Endodermal cell (in vitro differentiated cells): ENCODE data around the gene BCL11B. TPM values are rescaled to one million over a fixed set of nuclear protein-coding genes. Genes with fewer than 3 reads are reported as not detected.

Experiments
- DNase-seq: peaks from one replicate; pipeline ENCODE4 v3.0.0-alpha.2; 2017
- H3K27ac ChIP-seq: 2 replicates; pipeline ENCODE4 v1.5.1; 2013; ENCODE audit warnings: mild to moderate bottlenecking, low read depth, low read length, moderate library complexity
- H3K27me3 ChIP-seq: 2 replicates; pipeline ENCODE4 v1.6.1; 2013; ENCODE audit warnings: mild to moderate bottlenecking, low read length, moderate library complexity; ENCODE audit not compliant: insufficient read depth, control insufficient read depth, poor library complexity, severe bottlenecking
- H3K36me3 ChIP-seq: 2 replicates; pipeline ENCODE4 v1.7.0; 2013; ENCODE audit warnings: mild to moderate bottlenecking, low read length, moderate library complexity; ENCODE audit not compliant: control insufficient read depth, insufficient read depth
- H3K4me1 ChIP-seq: one replicate; pipeline ENCODE4 v1.7.0; 2013; ENCODE audit warnings: low read length; ENCODE audit not compliant: control insufficient read depth, insufficient read depth
- H3K4me3 ChIP-seq: 2 replicates; pipeline ENCODE4 v1.5.1; 2013; ENCODE audit warnings: mild to moderate bottlenecking, low read length, moderate library complexity
- H3K9ac ChIP-seq: 2 replicates; pipeline ENCODE4 v1.6.1; 2013; ENCODE audit warnings: mild to moderate bottlenecking, low read length, moderate library complexity; ENCODE audit not compliant: poor library complexity, severe bottlenecking; ENCODE audit errors: extremely low read depth
- H3K9me3 ChIP-seq: 2 replicates; pipeline ENCODE4 v1.6.1; 2013; ENCODE audit warnings: mild to moderate bottlenecking, low read length, moderate library complexity; ENCODE audit not compliant: control insufficient read depth
- H3K27ac Mint-ChIP-seq: 2 replicates; pipeline ENCODE4 v1.8.0; 2020; ENCODE audit warnings: mixed read lengths
- H3K27me3 Mint-ChIP-seq: 2 replicates; pipeline ENCODE4 v1.8.0; 2021; ENCODE audit warnings: mild to moderate bottlenecking, mixed read lengths; ENCODE audit not compliant: insufficient read depth
- H3K36me3 Mint-ChIP-seq: 2 replicates; pipeline ENCODE4 v1.8.0; 2020; ENCODE audit warnings: low read depth, mixed read lengths
- H3K4me1 Mint-ChIP-seq: 2 replicates; pipeline ENCODE4 v1.8.0; 2020; ENCODE audit warnings: mixed read lengths
- H3K4me3 Mint-ChIP-seq: 2 replicates; pipeline ENCODE4 v1.8.0; 2020; ENCODE audit warnings: mild to moderate bottlenecking, moderate library complexity, mixed read lengths
- H3K9me3 Mint-ChIP-seq: 2 replicates; pipeline ENCODE4 v1.8.0; 2020; ENCODE audit warnings: mild to moderate bottlenecking, mixed read lengths
- WGBS, 2 experiments: methylation state at CpG; one replicate each; pipeline versions ENCODE4 v1.1.5 to v1.1.7; 2013; ENCODE audit warnings: missing lambda C conversion rate in 2 of 2, mixed read lengths in 1 of 2; ENCODE audit not compliant: insufficient coverage in 1 of 2, insufficient read length in 1 of 2; 5-methylcytosine and 5-hydroxymethylcytosine counted together
- total RNA-seq, 2 donors: library from RNA; stranded (reverse); fragmentation: NEBNext Ultra II Directional in 1 of 2; extraction: Animal tissue kit (Norgen Biotek cat#: 25700) in 1 of 2; gene quantifications; 2 replicates in 1 of 2; 3 replicates in 1 of 2; pipeline ENCODE4 v1.2.1, GENCODE V29; 2021
- TF ChIP-seq, protein P1 (sequence below): fragments of 200-600 bp; sonication (generic); conservative IDR thresholded peaks from 2 replicates; pipeline ENCODE4 v1.5.0; 2021; ENCODE audit warnings: antibody characterized with exemption, mild to moderate bottlenecking

BCL11B gene
- total RNA-seq, 2 donors from 2014 or later: 5.7 to 6.0 TPM

DNA sequence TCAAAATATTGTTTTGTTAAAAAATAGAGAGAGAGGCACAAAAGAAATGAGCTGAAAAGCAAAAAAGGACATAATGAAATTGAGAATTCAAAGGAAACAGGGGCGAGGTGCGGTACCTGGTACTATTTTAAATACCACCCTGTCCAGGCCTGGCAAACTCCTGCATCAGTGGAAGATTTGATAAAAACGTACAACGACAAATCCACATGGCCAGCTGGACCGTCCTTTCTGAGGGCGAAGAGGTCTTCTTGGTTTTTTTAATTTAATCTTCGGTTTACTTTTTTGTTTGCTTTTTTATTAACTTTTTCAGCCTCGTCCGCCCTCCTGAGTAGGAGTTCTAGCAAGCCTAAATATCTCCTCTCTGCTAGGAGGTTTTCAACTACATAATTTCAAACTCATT is 11.9 kb downstream of the BCL11B start:
- Mint-ChIP-seq H3K27me3 (no peaks in the 10 kb centered on the region), H3K4me3 (no peak overlapping the region), H3K27ac (no peak overlapping the region), H3K9me3 (no peaks in the 10 kb centered on the region), H3K36me3 (no peaks in the 10 kb centered on the region), H3K4me1 (peaks cover 71% of the 10 kb centered on the region)
- H3K27me3 ChIP-seq: no peaks in the 10 kb centered on the region
- H3K9ac ChIP-seq: no peak overlapping the region
- no peaks in the 10 kb centered on the region for H3K9me3 ChIP-seq
- H3K36me3 ChIP-seq: no peaks in the 10 kb centered on the region
- H3K4me1 ChIP-seq: peaks cover 27% of the 10 kb centered on the region
- WGBS, 2 experiments: 92 to 96% methylated on average over 6 to 9 of the region's 9 CpGs
- no peak overlapping the region for H3K4me3 ChIP-seq
- no peak for DNase-seq
- no peak overlapping the region for H3K27ac ChIP-seq
- TF ChIP-seq, protein P1, sequence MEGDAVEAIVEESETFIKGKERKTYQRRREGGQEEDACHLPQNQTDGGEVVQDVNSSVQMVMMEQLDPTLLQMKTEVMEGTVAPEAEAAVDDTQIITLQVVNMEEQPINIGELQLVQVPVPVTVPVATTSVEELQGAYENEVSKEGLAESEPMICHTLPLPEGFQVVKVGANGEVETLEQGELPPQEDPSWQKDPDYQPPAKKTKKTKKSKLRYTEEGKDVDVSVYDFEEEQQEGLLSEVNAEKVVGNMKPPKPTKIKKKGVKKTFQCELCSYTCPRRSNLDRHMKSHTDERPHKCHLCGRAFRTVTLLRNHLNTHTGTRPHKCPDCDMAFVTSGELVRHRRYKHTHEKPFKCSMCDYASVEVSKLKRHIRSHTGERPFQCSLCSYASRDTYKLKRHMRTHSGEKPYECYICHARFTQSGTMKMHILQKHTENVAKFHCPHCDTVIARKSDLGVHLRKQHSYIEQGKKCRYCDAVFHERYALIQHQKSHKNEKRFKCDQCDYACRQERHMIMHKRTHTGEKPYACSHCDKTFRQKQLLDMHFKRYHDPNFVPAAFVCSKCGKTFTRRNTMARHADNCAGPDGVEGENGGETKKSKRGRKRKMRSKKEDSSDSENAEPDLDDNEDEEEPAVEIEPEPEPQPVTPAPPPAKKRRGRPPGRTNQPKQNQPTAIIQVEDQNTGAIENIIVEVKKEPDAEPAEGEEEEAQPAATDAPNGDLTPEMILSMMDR: no peak

DNA sequence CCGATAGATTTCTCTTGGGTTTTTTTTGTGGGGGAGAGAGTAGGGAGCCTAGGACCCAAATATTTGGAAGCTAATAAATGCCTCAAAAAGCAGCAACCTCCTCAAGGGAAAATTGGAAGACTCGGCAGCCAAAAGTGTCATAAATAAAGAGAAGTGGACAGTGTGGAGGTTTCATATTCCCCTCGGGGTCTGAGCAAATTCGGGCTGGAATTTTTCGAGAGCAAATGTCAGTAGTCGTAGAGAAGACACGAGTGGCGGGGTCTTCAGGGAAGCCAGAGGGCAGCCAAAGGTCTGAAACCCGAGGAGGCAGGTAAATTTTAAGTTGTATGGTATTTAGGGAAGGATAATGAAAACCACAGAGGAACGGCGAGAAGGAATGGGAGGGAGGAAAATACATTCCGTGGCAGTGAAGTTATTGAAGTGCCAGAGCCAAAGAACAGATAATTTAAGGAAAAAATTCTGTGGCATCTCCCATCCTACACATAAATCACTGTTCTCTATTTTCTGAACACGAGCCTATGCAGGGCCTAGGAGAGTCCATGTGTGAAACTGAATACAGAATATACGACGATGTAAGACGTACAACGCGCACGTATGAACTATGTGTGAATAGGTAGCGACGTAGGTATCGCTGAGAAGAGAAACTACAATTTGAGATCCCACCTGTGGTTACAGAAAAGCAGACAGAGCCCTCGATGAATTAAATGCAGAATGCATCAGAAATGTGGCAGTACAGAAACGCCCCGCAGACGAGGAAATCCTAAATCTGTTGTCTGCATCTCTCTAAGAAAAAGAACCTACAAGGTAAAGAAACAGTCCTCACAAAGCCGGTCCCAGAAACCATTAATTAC is 12.9 kb downstream of the BCL11B start:
- H3K36me3 Mint-ChIP-seq: no peaks in the 10 kb centered on the region
- peaks cover 27% of the 10 kb centered on the region for H3K4me1 ChIP-seq
- no peak overlapping the region for H3K4me3 ChIP-seq
- H3K27me3 Mint-ChIP-seq: no peaks in the 10 kb centered on the region
- no peak overlapping the region for H3K9ac ChIP-seq
- TF ChIP-seq, protein P1: no peak
- peak overlapping the region; percentile 60 for H3K27ac Mint-ChIP-seq
- no peaks in the 10 kb centered on the region for H3K9me3 Mint-ChIP-seq
- no peaks in the 10 kb centered on the region for H3K9me3 ChIP-seq
- no peak for DNase-seq
- no peak overlapping the region for H3K27ac ChIP-seq
- 88% methylated on average over 21 to 26 of the region's 27 CpGs for WGBS, 2 experiments
- H3K27me3 ChIP-seq: no peaks in the 10 kb centered on the region
- no peaks in the 10 kb centered on the region for H3K36me3 ChIP-seq
- H3K4me1 Mint-ChIP-seq: peaks cover 62% of the 10 kb centered on the region
- H3K4me3 Mint-ChIP-seq: no peak overlapping the region

DNA sequence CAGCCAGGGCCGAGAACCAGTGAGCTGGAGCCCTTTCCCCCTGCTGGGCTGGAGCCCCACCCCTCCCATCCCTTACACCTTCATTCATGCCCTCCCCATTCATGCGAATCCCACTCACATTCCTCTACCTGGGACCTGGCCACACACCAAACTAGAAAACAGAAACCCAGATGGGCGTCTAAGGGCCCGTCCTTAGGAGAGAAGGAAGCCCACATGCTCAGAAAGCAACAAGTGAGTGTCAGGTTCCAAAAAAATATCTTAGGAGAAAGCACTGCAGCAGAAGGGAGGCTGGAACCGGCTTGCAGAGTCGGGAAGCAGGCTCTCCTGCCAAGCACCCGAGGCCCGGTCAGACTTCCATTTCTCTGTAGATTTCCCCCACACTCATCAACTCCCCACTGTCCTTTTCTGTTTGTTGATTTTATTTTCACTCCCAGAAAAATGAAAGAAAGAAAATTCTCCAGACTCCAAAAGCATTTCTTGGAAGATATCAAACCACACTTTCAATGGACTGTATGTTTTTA is 13.6 kb downstream of the BCL11B start:
- H3K27ac ChIP-seq: no peak overlapping the region
- peaks cover 56% of the 10 kb centered on the region for H3K4me1 Mint-ChIP-seq
- no peak overlapping the region for H3K4me3 Mint-ChIP-seq

More for the DNA sequence above, 13.6 kb downstream of the BCL11B start:
- Mint-ChIP-seq H3K9me3 (no peaks in the 10 kb centered on the region), H3K27me3 (no peaks in the 10 kb centered on the region), H3K36me3 (no peaks in the 10 kb centered on the region), H3K27ac (peak overlapping the region; percentile 60)
- Histone ChIP-seq H3K4me1 (peaks cover 25% of the 10 kb centered on the region), H3K9ac (no peak overlapping the region), H3K36me3 (no peaks in the 10 kb centered on the region), H3K9me3 (no peaks in the 10 kb centered on the region), H3K4me3 (no peak overlapping the region), H3K27me3 (no peaks in the 10 kb centered on the region)
- WGBS, 2 experiments: 37 to 41% methylated on average over 4 to 8 of the region's 8 CpGs
- DNase-seq: peak; percentile 75
- TF ChIP-seq, protein P1: no peak
